HepG2 (cell line): ENCODE results near the gene WBP1. TPM values are rescaled to one million over a fixed set of nuclear protein-coding genes. Genes with fewer than 3 reads are reported as not detected.

ENCODE experiments used
- ARHGAP35 ChIP-seq: sonication (generic); formaldehyde crosslinking; IDR thresholded peaks from 2 replicates; pipeline ENCODE4 v1.9.0; 2022; ENCODE audit warnings: mild to moderate bottlenecking, inconsistent platforms, moderate library complexity, missing genetic modification reagents, borderline replicate concordance
- ATF4 ChIP-seq, 2 experiments: fragments of 450-650 bp in 1 of 2; sonication (generic) in 1 of 2; formaldehyde crosslinking; IDR thresholded peaks; 2 replicates each; pipeline versions ENCODE4 v1.5.0 to v1.8.0; 2020 to 2022; ENCODE audit warnings: mild to moderate bottlenecking in 1 of 2, missing genetic modification reagents in 1 of 2
- BCL3 ChIP-seq: sonication (generic); formaldehyde crosslinking; IDR thresholded peaks from 2 replicates; pipeline ENCODE4 v1.5.1; 2020; ENCODE audit warnings: mild to moderate bottlenecking, missing genetic modification reagents, moderate library complexity
- CBX1 ChIP-seq: IDR thresholded peaks from one replicate; pipeline ENCODE4 v1.6.1; 2016; ENCODE audit warnings: antibody characterized with exemption, low read depth
- CEBPG ChIP-seq: IDR thresholded peaks from 2 replicates; pipeline ENCODE4 v1.6.1; 2016
- ERF ChIP-seq: IDR thresholded peaks from 2 replicates; pipeline ENCODE4 v1.6.1; 2018; ENCODE audit warnings: missing biosample characterization, missing genetic modification reagents
- GFI1 ChIP-seq: sonication (generic); formaldehyde crosslinking; IDR thresholded peaks from 2 replicates; pipeline ENCODE4 v1.5.0; 2020; ENCODE audit warnings: missing genetic modification reagents, mild to moderate bottlenecking, borderline replicate concordance
- HNF1A ChIP-seq, 2 experiments: sonication (generic) in 1 of 2; formaldehyde crosslinking in 1 of 2; IDR thresholded peaks; 2 replicates each; pipeline versions ENCODE4 v1.4.0 to v1.6.1; 2016 to 2020; ENCODE audit warnings: borderline replicate concordance in 1 of 2, low read depth in 1 of 2, mild to moderate bottlenecking in 1 of 2, missing genetic modification reagents in 1 of 2
- POGK ChIP-seq: sonication (generic); formaldehyde crosslinking; conservative IDR thresholded peaks from 2 replicates; pipeline ENCODE4 v1.8.0; 2022; ENCODE audit warnings: mild to moderate bottlenecking, moderate library complexity, missing genetic modification reagents
- SCMH1 ChIP-seq: sonication (generic); formaldehyde crosslinking; IDR thresholded peaks from 2 replicates; pipeline ENCODE4 v1.9.0; 2021; ENCODE audit warnings: missing genetic modification reagents, mild to moderate bottlenecking, borderline replicate concordance
- TIGD3 ChIP-seq: sonication (generic); formaldehyde crosslinking; IDR thresholded peaks from 2 replicates; pipeline ENCODE4 v1.5.1; 2020; ENCODE audit warnings: mild to moderate bottlenecking, missing genetic modification reagents, borderline replicate concordance
- TMF1 ChIP-seq: sonication (generic); formaldehyde crosslinking; IDR thresholded peaks from 2 replicates; pipeline ENCODE4 v1.8.1; 2022; ENCODE audit warnings: low read depth, missing genetic modification reagents
- ZNF205 ChIP-seq: IDR thresholded peaks from 2 replicates; pipeline ENCODE4 v1.6.1; 2018; ENCODE audit warnings: missing biosample characterization, missing genetic modification reagents
- ZNF275 ChIP-seq: sonication (generic); formaldehyde crosslinking; IDR thresholded peaks from 2 replicates; pipeline ENCODE4 v1.8.0; 2022; ENCODE audit warnings: missing genetic modification reagents, mild to moderate bottlenecking, inconsistent platforms, borderline replicate concordance
- ZNF335 ChIP-seq: sonication (generic); formaldehyde crosslinking; IDR thresholded peaks from 2 replicates; pipeline ENCODE4 v1.4.0; 2020; ENCODE audit warnings: missing genetic modification reagents
- ZNF350 ChIP-seq: sonication (generic); formaldehyde crosslinking; IDR thresholded peaks from 2 replicates; pipeline ENCODE4 v1.4.0; 2020; ENCODE audit warnings: mild to moderate bottlenecking, low read depth, missing genetic modification reagents, borderline replicate concordance
- ZNF766 ChIP-seq: sonication (generic); formaldehyde crosslinking; IDR thresholded peaks from 2 replicates; pipeline ENCODE4 v1.5.0; 2020; ENCODE audit warnings: missing genetic modification reagents, borderline replicate concordance
- polyA plus RNA-seq, 8 experiments: library from polyadenylated mRNA; depleted of rRNA in 3 of 8; stranded (reverse) in 7 of 8; unstranded in 1 of 8; fragments of >200 nt; fragmentation: Illumina TruSeq in 4 of 8; extraction: Trizol in 4 of 8; gene quantifications; 2 replicates each; pipeline versions ENCODE4 v1.2.1 to v1.2.3, GENCODE V29; 2011 to 2016; ENCODE audit warnings: low read depth in 4 of 8, missing spikeins in 1 of 8, mixed read lengths in 1 of 8; ENCODE audit not compliant: insufficient read depth in 1 of 8
- total RNA-seq, 5 experiments: library from RNA; depleted of rRNA; stranded (reverse); fragments of >200 nt; fragmentation: Illumina TruSeq; extraction: Trizol; gene quantifications; 2 replicates each; pipeline ENCODE4 v1.2.3, GENCODE V29; 2016; ENCODE audit warnings: low read depth in 1 of 5

WBP1 gene
- total and polyA plus RNA-seq, 2 of the 13 experiments (the other 11 are each of a cell fraction or from before 2014, with no cell fraction given): 38.8 to 85.7 TPM

GRCh38 chr2:74425523-74425922 lies 32.7 kb upstream of the WBP1 start (continued):
- TF ChIP-seq TIGD3 (CRISPR knock-in tag) (no peak), SCMH1 (CRISPR knock-in tag) (no peak), ZNF766 (CRISPR knock-in tag) (no peak), ZNF350 (CRISPR knock-in tag) (no peak), GFI1 (CRISPR knock-in tag) (no peak), ZNF335 (CRISPR knock-in tag) (no peak), ZNF205 (no peak), TMF1 (no peak), ERF (CRISPR knock-in tag) (no peak), BCL3 (CRISPR knock-in tag) (no peak), ZNF275 (CRISPR knock-in tag) (no peak), CEBPG (CRISPR knock-in tag) (no peak), ARHGAP35 (CRISPR knock-in tag) (no peak), CBX1 (peak; percentile 5), HNF1A (IDR thresholded peaks at IDR 0.05; ENCODE audit: low read depth) (no peak), HNF1A (CRISPR knock-in tag; IDR thresholded peaks at IDR 0.05; ENCODE audit: borderline replicate concordance) (no peak), POGK (CRISPR knock-in tag) (no peak), ATF4 (CRISPR knock-in tag; IDR thresholded peaks at IDR 0.05) (0 out of 4 replicates have a peak, but pooled peaks of 1 of the 2 experiments have one; percentile 29)
